H1 (cell line): ENCODE measurements around the gene SCD. TPM values are rescaled to one million over a fixed set of nuclear protein-coding genes. Genes with fewer than 3 reads are reported as not detected.

ENCODE experiments used
- CTCF ChIA-PET: fragments of 300-600 bp; sonication (Branson Sonifier 250); formaldehyde crosslinking; loops from one replicate; lab custom pipeline; 2021; ENCODE audit not compliant: partially characterized antibody; lab: Charles Lee
- POLR2A ChIA-PET: fragments of 300-600 bp; sonication (Branson Sonifier 250); formaldehyde crosslinking; loops from one replicate; lab custom pipeline; 2021; ENCODE audit warnings: inconsistent platforms; ENCODE audit not compliant: partially characterized antibody; lab: Charles Lee
- DNase-seq, 2 experiments: peaks; one replicate each; pipeline versions ENCODE4 v3.0.0 to v3.0.0-alpha.2; 2010 to 2022; ENCODE audit warnings: low spot score in 2 of 2, low read depth in 1 of 2, mixed read lengths in 1 of 2
- FAIRE-seq: peaks from 2 replicates; lab custom pipeline; 2011; peaks lifted over from hg19 to GRCh38; lab: Jason Lieb, UNC
- H2AFZ ChIP-seq: 2 replicates; pipeline ENCODE4 v1.8.1; 2012; ENCODE audit warnings: low read length, inconsistent platforms
- H2AK5ac ChIP-seq: 2 replicates; pipeline ENCODE4 v1.6.1; 2013; ENCODE audit warnings: low read depth, low read length
- H2BK120ac ChIP-seq: replicated peaks from 2 replicates; pipeline ENCODE3; 2013; ENCODE audit warnings: low read depth, low read length, inconsistent platforms
- H2BK12ac ChIP-seq: 2 replicates; pipeline ENCODE4 v1.6.1; 2013; ENCODE audit warnings: low read depth, low read length
- H2BK15ac ChIP-seq: 2 replicates; pipeline ENCODE4 v1.6.1; 2013; ENCODE audit warnings: low read length
- H2BK20ac ChIP-seq: 2 replicates; pipeline ENCODE4 v1.6.1; 2013; ENCODE audit warnings: low read length
- H2BK5ac ChIP-seq: 2 replicates; pipeline ENCODE4 v1.6.1; 2013; ENCODE audit warnings: low read depth, low read length
- H3K14ac ChIP-seq: 2 replicates; pipeline ENCODE4 v1.6.1; 2013; ENCODE audit warnings: inconsistent platforms; ENCODE audit not compliant: insufficient read length
- H3K18ac ChIP-seq: 2 replicates; pipeline ENCODE4 v1.6.1; 2013; ENCODE audit warnings: low read length; ENCODE audit errors: extremely low read depth
- H3K23ac ChIP-seq: 2 replicates; pipeline ENCODE4 v1.6.1; 2013; ENCODE audit warnings: inconsistent platforms; ENCODE audit not compliant: insufficient read length
- H3K23me2 ChIP-seq: 2 replicates; pipeline ENCODE4 v1.6.1; 2013; ENCODE audit warnings: low read depth, low read length
- H3K27ac ChIP-seq: 2 replicates; pipeline ENCODE4 v1.6.1; 2011; ENCODE audit warnings: low read depth, low read length, inconsistent platforms
- H3K27me3 ChIP-seq, 4 experiments: replicated peaks in 1 of 4; 1 replicate in 1 of 4; 2 replicates in 3 of 4; pipeline versions ENCODE4 v1.6.1 to v1.8.1; 2011 to 2013; ENCODE audit warnings: low read length in 3 of 4, mild to moderate bottlenecking in 3 of 4, inconsistent platforms in 2 of 4, mixed read lengths in 2 of 4, moderate library complexity in 1 of 4; ENCODE audit not compliant: control insufficient read depth in 3 of 4, insufficient read depth in 3 of 4; ENCODE audit errors: extremely low read depth in 1 of 4
- H3K36me3 ChIP-seq, 4 experiments: 2 replicates each; pipeline versions ENCODE4 v1.6.1 to v1.8.1; 2011 to 2013; ENCODE audit warnings: mild to moderate bottlenecking in 4 of 4, low read length in 3 of 4, moderate library complexity in 2 of 4, control low read depth in 1 of 4, inconsistent platforms in 1 of 4; ENCODE audit not compliant: insufficient read depth in 4 of 4, control insufficient read depth in 2 of 4
- H3K4ac ChIP-seq: replicated peaks from 2 replicates; pipeline ENCODE3; 2013; ENCODE audit warnings: low read length, low read depth, mixed read lengths, inconsistent platforms; ENCODE audit not compliant: insufficient read length
- H3K4me1 ChIP-seq, 4 experiments: replicated peaks in 1 of 4; 1 replicate in 1 of 4; 2 replicates in 3 of 4; pipeline versions ENCODE4 v1.6.1 to v1.8.1; 2011 to 2013; ENCODE audit warnings: low read length in 3 of 4, inconsistent platforms in 2 of 4, mixed read lengths in 1 of 4; ENCODE audit not compliant: insufficient read depth in 4 of 4, control insufficient read depth in 3 of 4
- H3K4me2 ChIP-seq, 2 experiments: 2 replicates each; pipeline versions ENCODE4 v1.6.1 to v1.8.1; 2011 to 2013; ENCODE audit warnings: low read depth in 2 of 2, low read length in 2 of 2, control low read depth in 1 of 2, inconsistent platforms in 1 of 2, mild to moderate bottlenecking in 1 of 2; ENCODE audit not compliant: insufficient read depth in 1 of 2
- H3K4me3 ChIP-seq, 4 experiments: fragments of 200-600, 300-600 bp in 1 of 4; sonication (generic), shearing (Covaris generic), sonication (Bioruptor Twin) in 1 of 4; 2 replicates each; pipeline versions ENCODE4 v1.5.1 to v1.8.1; 2011 to 2016; ENCODE audit warnings: low read length in 4 of 4, low read depth in 3 of 4, control low read depth in 2 of 4, inconsistent platforms in 2 of 4, mild to moderate bottlenecking in 2 of 4, mixed read lengths in 1 of 4, moderate library complexity in 1 of 4; ENCODE audit not compliant: insufficient read depth in 2 of 4; ENCODE audit errors: extremely low read depth in 1 of 4
- H3K56ac ChIP-seq: replicated peaks from 2 replicates; pipeline ENCODE3; 2013; ENCODE audit warnings: low read depth, mild to moderate bottlenecking, mixed read lengths, low read length, inconsistent platforms; ENCODE audit not compliant: insufficient read length
- H3K79me1 ChIP-seq: 2 replicates; pipeline ENCODE4 v1.6.1; 2013; ENCODE audit warnings: low read depth, low read length, control low read depth
- H3K79me2 ChIP-seq, 2 experiments: 2 replicates each; pipeline versions ENCODE4 v1.6.1 to v1.8.1; 2012 to 2013; ENCODE audit warnings: low read length in 2 of 2, mild to moderate bottlenecking in 2 of 2, inconsistent platforms in 1 of 2; ENCODE audit not compliant: insufficient read depth in 2 of 2, control insufficient read depth in 1 of 2
- H3K9ac ChIP-seq, 4 experiments: replicated peaks in 1 of 4; 1 replicate in 1 of 4; 2 replicates in 3 of 4; pipeline versions ENCODE4 v1.6.1 to v1.8.1; 2011 to 2013; ENCODE audit warnings: low read depth in 3 of 4, low read length in 3 of 4, control low read depth in 2 of 4, mild to moderate bottlenecking in 2 of 4, moderate library complexity in 2 of 4, inconsistent platforms in 1 of 4; ENCODE audit errors: extremely low read depth in 1 of 4
- H3K9me3 ChIP-seq, 2 experiments: 2 replicates each; pipeline versions ENCODE4 v1.6.1 to v1.8.1; 2012 to 2013; ENCODE audit warnings: mild to moderate bottlenecking in 2 of 2, moderate library complexity in 2 of 2, control low read depth in 1 of 2, inconsistent platforms in 1 of 2, low read depth in 1 of 2, low read length in 1 of 2, mixed read lengths in 1 of 2; ENCODE audit not compliant: insufficient read depth in 2 of 2
- H4K20me1 ChIP-seq, 2 experiments: replicated peaks in 1 of 2; 2 replicates each; pipeline versions ENCODE3 to v1.8.1; 2011 to 2013; ENCODE audit warnings: inconsistent platforms in 2 of 2, low read length in 2 of 2, mild to moderate bottlenecking in 1 of 2; ENCODE audit not compliant: insufficient read depth in 2 of 2, control insufficient read depth in 1 of 2
- H4K5ac ChIP-seq: 2 replicates; pipeline ENCODE4 v1.6.1; 2013; ENCODE audit warnings: low read length, low read depth, mixed read lengths, inconsistent platforms; ENCODE audit not compliant: insufficient read length
- H4K8ac ChIP-seq: 2 replicates; pipeline ENCODE4 v1.8.0; 2013; ENCODE audit warnings: mild to moderate bottlenecking, moderate library complexity, low read length, inconsistent platforms; ENCODE audit not compliant: insufficient read depth; ENCODE audit errors: extremely low read depth
- H4K91ac ChIP-seq: replicated peaks from 2 replicates; pipeline ENCODE3; 2013; ENCODE audit warnings: low read length, mixed read lengths, inconsistent platforms; ENCODE audit not compliant: insufficient read length
- CBX5 ChIP-seq: fragments of 300-800, 300-1000 bp; sonication (generic); IDR thresholded peaks from 2 replicates; pipeline ENCODE4 v1.7.1; 2016; ENCODE audit warnings: antibody characterized with exemption, low read length, low read depth
- E2F6 ChIP-seq: IDR thresholded peaks from 2 replicates; pipeline ENCODE4 v1.6.1; 2012; ENCODE audit warnings: inconsistent platforms
- SP4 ChIP-seq: IDR thresholded peaks from 2 replicates; pipeline ENCODE4 v1.6.1; 2012; ENCODE audit warnings: low read length, inconsistent platforms
- WGBS, 2 experiments: shearing (Covaris generic) in 1 of 2; methylation state at CpG; one replicate each; pipeline versions ENCODE4 v1.1.6 to v1.1.7; 2013 to 2015; ENCODE audit warnings: low lambda C conversion rate in 2 of 2, mixed read lengths in 2 of 2, inconsistent platforms in 1 of 2, low coverage in 1 of 2, missing lambda C conversion rate in 1 of 2; ENCODE audit not compliant: insufficient replicate concordance in 2 of 2, insufficient coverage in 1 of 2, insufficient read length in 1 of 2; ENCODE audit errors: extremely low coverage in 1 of 2, missing lambda C conversion rate in 1 of 2; 5-methylcytosine and 5-hydroxymethylcytosine counted together
- polyA plus RNA-seq, 7 experiments: library from polyadenylated mRNA; depleted of rRNA in 3 of 7; stranded (reverse) in 5 of 7; unstranded in 2 of 7; fragments of >200 nt in 5 of 7; fragments of 200-250 nt in 2 of 7; gene quantifications; 1 replicate in 5 of 7; 2 replicates in 1 of 7; 4 replicates in 1 of 7; pipeline versions ENCODE4 v1.2.1 to v1.2.3, GENCODE V29; 2011 to 2013; ENCODE audit warnings: missing spikeins in 2 of 7, mixed read lengths in 2 of 7
- total RNA-seq: library from RNA; stranded (reverse); fragmentation: NEBNext Ultra II Directional; extraction: Animal tissue kit (Norgen Biotek cat#: 25700); gene quantifications from 2 replicates; pipeline ENCODE4 v1.2.1, GENCODE V29; 2021

SCD gene
- total and polyA plus RNA-seq, 2 of the 8 experiments (the other 6 are each of a cell fraction or from before 2014, with no cell fraction given): 397 to 621 TPM

GRCh38 chr10:100328198-100328597, 18.8 kb upstream of the SCD start:
- Histone ChIP-seq H4K91ac (no peak overlapping the region), H3K14ac (no peak overlapping the region), H3K23me2 (no peaks in the 10 kb centered on the region), H2BK20ac (no peak overlapping the region), H2BK120ac (no peak overlapping the region), H3K4ac (no peak overlapping the region), H2BK12ac (no peak overlapping the region), H3K4me2 (no peak overlapping the region), H3K4me3 (no peak overlapping the region), H4K8ac (no peak overlapping the region), H3K79me2 (no peaks in the 10 kb centered on the region), H3K79me1 (no peaks in the 10 kb centered on the region), H3K56ac (no peak overlapping the region), H2BK15ac (no peak overlapping the region), H3K9ac (no peak overlapping the region), H2AK5ac (no peak overlapping the region), H4K20me1 (no peaks in the 10 kb centered on the region), H3K36me3 (no peaks in the 10 kb centered on the region), H3K27ac (no peak overlapping the region), H3K18ac (no peak overlapping the region), H3K27me3 (no peaks in the 10 kb centered on the region; a peak in 3 of 7 replicates), H3K4me1 (no peaks in the 10 kb centered on the region; a peak in 1 of 7 replicates), H3K9me3 (no peaks in the 10 kb centered on the region), H4K5ac (no peak overlapping the region), H3K23ac (no peak overlapping the region), H2AFZ (no peak overlapping the region), H2BK5ac (no peak overlapping the region)
- 62% methylated on average over 5 of the region's 5 CpGs; no CpG with 5 or more reads in 1 of the 2 experiments for WGBS, 2 experiments
- no peak for FAIRE-seq
- DNase-seq: no peak
- POLR2A ChIA-PET: no interaction called here
- CTCF ChIA-PET: interaction anchor here (0.7 to 21.7 kb wide), 8 partner anchors 9 to 190 kb away, joined by 3 to 226 read pairs (median 8); no protein-coding TSS in a partner anchor
- TF ChIP-seq SP4 (no peak), E2F6 (no peak), CBX5 (no peak)
